SKM-1 treated with dmso at 0.1 percent for 144 hours (cell line): ENCODE measurements around the gene MASP1.
"Not testable (repeated sequence)": the region's sequence is repeated elsewhere in the genome, so short reads cannot be mapped to it uniquely, and the experiment has no call there.

Experiments
- DNase-seq: peaks from one replicate; lab custom pipeline; 2025; ENCODE audit not compliant: unreplicated experiment; lab: John Stamatoyannopoulos, UW

Gene MASP1

DNA sequence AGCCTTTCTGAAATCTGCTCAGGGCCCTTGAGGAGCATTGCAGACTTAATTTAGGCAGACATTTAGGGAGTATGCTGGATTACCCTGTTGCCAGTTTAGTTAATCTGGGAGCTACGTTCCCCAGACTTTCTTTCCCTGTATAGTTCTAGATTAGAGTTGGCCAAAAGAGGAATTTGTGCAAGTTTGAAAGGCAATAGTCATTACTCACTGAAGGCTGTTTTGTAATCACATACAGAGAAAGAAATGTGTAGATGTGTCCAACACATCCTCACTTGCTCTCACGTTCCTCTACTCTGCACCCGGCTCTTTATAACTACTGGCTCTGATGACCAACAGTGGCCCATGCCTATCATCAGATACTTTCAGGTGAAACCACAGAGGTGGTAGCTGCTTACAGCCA is 24.2 kb downstream of the MASP1 start:
- no peak for DNase-seq

DNA sequence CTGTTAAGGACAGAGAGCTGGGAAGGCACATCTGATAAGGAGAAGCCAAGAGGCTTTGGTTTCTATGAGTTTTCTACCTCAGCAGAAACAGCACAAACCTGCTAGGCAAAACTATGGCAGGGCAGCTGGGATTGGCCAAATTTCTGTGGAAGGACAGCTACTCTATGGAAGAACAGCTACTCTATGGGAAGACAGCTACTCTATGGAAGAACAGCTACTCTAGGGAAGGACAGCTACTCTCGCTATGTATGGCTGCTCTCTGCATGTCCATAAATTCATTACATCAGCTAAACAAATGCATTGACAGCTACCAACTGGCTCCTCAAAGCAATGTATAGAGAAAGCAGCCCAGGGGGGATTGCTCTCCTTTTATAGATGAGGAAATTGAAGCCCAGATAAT is 24.8 kb downstream of the MASP1 start:
- no peak for DNase-seq

DNA sequence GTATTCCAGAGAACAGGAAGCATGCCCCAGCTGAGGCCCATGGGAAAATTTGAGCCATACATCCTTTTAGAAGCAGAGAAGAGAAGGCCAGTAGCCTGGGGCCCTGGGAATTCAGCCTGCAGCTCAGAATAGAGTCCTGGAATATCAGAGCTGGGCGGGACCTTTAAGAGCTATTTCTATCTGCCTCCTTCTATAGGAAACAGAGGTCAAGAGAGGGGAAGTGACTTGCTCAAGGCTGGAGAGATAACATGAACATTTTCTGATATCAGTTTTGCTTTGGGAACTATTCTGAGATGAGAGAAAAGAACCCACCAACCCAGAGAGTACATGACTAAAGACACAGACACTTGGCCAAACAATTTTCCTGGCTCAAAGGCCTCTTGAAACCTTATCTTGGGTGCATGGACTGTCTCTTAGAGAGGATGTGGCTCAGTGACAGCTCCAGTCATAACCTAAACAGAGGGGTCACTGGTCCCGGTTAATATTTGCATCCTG is 26.0 kb downstream of the MASP1 start:
- no peak for DNase-seq

DNA sequence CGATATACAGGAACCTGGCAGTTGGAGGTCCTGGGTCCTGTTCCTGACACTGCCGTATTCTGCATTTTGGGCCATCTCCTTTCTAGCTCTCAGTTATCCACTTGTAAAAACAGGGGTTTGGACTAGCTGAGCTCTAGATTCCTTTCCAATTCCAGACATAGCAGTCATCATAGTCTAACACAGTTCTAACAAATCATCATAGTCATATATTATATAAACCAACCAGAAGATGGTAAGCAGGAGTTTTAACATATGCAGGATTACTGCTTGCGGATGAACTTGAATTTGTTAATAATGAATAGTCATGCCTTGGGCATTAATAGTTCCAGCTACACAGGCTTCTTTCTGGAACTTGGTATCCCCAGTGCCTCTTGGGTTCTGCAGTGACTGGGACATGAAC is 26.6 kb downstream of the MASP1 start:
- no peak for DNase-seq

DNA sequence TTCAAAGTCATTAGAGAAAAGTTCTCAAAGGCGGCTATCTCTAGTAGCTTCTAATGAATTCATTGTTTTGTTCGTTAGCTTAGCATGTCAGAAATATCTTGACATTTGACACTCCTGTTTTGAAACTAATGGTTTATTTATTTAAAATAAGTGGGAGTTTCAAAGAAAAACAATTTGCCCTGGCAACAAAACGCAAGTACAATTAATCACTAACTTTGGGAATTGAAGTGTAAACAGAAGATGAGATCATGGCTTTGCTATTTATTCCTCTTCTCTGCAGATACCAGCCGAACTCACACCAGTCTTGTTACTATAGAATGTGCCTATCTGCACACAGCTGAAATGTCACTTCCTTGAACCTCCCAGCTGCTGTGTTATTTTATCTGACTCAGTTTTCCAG is 27.5 kb downstream of the MASP1 start:
- DNase-seq, result no peak

DNA sequence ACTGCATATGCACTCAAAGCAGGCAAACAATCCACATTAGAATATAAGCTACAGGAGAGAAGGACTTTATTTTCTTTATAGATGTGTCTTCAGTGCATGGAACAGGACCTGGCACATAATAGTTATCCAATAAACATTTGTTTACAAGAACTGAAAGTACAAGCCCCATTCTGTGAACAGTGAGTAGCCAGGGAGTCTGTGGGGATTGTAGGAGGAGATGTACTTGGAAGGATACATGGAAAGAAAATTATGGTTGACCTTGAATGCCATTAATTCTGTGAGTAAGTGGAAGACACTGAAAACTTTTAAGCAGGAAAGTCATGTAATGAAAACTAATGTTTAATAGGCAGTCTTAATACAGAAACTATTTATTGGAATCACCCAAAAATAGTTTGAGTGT is 28.3 kb downstream of the MASP1 start:
- DNase-seq, result no peak

DNA sequence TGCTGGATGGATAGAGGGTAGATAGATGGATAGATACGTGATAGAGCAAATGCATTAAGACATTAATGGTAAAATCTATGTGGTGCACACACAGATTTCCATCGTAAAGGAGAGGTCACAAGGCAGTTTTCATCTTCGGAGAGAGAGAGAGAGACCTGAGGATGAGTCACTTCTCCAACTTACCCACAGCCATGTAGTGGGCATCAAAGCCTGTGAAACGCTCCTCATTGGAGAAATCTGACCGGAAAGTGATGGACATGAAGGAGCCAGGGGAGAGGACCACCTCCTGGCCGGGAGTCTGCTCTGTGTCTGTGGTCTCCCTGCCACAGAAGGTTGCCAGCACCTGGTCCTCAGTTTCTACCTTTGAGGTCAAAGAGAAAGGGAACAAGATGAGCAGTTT is 29.2 kb downstream of the MASP1 start:
- no peak for DNase-seq

DNA sequence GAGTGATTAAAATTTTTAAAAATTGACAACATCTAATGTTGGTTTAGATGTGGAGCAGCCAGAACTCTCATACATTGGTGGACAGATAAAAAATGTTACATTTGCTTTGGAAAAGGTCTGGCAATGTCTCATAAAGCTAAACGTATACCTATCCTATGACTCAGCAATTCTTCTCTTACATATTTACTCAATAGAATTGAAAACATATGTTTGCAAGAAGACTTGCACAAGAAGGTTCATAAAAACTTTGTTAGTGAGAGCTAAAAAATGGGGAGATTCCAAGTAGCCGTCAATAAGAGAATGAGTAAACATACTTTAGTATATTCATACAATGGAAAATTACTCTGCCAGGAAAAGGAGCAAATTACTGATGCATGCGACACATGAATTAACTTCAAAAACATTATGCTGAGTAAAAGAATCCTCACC is 30.0 kb downstream of the MASP1 start:
- DNase-seq, result no peak

DNA sequence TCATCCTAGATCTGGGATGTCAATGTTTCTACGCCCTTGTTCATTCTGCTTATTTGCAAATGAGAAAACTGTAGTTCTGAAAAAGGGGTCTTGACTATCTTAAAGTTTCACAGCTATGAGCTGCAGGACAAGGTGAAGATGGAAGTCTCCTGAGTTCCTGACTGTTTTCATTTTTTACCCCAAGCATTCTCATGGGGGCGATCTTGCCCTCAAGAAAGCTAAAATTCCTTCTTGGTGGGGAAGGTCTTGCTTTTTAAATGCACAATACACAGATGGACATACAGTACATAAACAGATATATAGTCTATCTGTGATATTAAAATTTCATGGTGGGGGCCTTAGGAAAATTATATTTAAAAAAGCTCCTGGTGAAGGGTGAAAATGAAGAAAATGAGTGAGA is 32.4 kb downstream of the MASP1 start:
- DNase-seq, result no peak

DNA sequence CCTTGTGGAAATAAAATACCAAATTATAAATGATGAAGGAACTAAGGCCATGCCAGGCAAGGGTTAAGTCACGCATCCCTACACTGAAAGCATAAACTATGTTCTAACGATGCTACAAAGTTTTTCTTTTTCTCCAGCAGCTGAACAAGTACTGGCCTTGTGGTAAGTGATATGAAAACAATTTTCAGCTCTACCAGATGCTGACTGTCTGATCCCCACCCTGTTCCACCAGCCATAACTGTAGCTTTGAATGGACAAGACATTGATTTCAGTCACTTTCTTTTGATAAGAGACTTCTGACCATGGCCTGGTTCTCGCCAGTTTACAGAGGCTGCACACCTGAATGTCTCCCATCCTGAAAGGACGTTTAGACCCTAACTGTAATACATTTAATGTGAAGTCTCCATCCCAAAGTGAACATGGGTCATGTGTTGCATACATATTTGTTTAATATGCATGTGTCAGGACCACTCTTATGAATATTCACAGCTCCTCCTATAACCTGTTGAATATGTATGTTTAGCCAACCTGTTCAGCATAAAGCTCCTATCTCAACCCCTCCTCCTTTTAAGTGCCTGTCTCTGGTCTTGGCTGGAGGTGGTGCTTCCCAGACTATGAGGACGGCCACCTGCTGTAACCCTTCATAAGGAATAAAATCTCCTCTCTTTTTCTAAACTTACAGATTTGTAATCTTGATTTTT is 33.4 kb downstream of the MASP1 start:
- DNase-seq, result no peak

DNA sequence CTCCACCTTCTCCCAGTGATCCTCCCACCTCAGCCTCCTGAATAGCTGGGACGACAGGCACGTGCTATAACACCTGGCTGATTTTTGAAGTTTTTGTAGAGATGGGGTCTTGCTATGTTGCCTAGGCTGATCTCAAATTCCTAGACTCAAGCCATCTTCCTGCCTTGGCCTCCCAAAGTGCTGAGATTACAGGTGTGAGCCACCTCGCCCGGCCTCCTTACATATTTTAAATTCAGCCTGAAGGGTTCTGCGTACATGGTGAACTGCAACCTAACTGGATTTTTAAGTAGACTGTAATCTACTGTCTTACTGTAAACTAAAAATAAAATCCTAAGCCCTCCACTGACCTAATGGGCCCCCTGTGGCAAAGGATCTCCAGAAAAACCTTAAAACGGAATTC is 34.1 kb downstream of the MASP1 start:
- no peak for DNase-seq

DNA sequence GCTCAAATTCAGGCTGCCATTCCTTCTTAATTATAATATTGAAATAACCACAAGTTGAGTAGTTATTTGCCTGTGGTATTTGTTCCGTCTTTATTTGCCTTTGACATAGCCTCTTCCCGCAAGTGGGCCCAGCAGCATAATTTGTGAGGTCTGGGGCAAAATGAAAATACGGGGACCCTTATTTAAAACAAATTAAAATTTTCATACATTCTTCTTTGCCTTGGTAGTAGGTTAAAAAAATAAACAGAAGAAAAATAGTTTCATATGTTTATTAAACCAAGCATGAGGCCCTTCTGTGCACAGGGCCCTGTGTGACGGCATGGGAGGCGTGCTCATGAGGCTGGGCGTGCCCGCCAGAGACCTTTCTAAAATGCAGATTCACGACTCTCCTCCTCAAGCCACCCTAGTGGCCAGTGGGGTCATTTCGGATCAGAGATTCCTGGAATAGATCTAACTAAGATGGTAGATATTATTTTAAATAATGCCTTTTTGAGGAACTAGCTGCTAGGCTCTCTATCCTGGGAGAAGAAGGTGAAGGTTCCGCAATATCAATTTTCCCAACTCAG is 35.4 kb downstream of the MASP1 start:
- DNase-seq, result no peak

DNA sequence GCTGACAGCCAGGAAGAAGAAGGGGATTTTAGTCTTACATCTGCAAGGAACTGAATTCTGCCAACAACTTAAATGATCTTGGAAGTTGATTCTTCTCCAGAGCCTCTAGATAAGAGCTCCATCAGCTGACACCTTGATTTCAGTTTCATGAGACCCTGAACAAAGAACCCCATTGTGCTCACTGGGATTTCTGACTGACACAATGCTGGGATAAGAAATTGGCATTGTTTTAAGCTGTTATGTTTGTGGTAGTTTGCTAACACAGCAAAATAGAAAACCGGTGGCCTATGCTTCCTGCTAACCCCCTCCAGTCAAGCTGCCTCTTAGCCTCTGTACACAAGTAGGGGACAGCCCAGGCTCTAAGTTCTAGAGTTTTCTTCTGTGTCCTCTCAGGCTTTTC is 36.2 kb downstream of the MASP1 start:
- no peak for DNase-seq

DNA sequence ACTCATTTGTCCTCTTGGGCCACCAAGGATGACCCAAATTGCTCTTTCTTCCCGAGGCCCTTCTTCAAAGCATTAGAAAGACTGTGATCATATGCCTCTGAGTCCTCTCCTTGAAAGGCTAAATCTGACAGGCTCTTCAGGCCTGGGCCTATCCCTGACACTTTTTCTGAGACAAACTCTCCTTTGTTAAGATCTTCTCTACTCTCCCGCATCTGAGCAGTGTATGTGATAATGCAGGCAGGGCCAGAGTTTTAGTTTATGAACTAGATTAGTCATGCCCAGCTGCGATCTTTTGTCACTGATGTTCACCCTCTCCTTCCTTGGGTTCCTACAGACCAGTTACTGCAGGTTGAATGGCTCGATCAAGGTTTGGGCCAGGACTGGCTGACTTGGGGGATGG is 39.2 kb downstream of the MASP1 start:
- DNase-seq, result no peak

DNA sequence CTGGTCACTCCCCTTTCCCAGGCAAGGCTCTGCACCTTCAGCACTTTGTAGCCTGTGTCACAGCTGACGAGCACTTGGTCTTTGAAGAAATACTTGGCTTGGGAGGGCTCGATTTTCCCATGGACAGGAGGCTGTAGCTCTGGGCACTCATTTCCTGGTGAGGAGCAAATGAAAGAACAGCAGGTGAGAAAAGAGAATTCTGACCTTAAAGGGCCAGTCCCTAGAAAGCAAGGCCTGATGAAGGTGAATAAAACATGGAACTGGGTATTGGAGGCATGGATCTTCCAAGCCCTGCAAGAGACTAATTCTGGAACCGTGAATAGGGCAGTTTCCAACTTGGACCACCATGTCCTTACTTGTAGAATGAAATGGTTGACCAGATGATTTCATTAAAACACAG is 39.9 kb downstream of the MASP1 start:
- DNase-seq, result no peak

DNA sequence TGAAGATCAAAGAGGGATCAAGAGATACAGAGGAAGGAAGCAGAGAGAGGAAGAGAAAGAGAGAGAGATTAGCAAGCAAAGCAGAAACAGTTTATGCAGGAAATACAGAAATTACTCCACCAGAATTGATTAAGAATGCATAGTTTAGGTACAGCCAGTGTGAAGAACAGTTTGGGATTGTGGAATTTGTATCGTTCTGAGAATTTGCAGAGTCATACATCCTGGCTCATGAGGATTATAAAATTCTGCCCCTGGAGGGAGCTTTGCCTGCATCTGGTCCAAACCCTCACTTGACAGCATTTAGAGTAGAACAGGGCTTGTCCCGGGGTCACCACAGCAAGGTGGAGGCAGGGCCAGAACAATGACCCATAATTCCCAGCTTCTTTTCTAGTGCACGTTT is 44.1 kb downstream of the MASP1 start:
- no peak for DNase-seq

DNA sequence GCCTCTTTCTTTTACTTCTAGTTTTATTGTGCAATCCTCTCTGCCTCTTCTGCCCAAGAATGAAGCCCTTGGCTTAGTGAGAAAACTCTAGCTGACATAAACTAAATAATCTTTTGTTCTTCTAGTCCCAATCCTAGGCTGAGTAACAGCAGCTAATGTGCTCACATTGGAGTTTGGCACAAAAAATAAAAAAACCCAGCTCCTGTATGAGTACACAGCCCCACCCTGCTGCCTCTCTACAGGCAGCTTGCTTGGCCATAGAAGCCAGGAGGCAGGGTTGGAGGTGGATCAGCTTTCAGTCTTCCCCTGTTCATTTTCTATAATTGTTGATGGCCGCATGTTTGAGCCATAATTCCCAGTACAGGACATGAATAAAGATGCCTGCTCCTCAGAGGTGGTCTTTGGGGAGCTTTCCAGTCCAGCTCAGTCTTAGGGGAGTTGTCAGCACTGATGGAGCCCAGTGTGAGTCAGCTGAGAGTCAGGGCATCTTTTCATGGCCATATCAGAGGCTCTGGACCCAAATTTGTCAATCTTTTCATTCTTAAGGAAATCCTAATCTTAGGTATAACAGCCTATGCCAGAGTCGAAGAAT is 47.5 kb downstream of the MASP1 start:
- DNase-seq, result no peak

DNA sequence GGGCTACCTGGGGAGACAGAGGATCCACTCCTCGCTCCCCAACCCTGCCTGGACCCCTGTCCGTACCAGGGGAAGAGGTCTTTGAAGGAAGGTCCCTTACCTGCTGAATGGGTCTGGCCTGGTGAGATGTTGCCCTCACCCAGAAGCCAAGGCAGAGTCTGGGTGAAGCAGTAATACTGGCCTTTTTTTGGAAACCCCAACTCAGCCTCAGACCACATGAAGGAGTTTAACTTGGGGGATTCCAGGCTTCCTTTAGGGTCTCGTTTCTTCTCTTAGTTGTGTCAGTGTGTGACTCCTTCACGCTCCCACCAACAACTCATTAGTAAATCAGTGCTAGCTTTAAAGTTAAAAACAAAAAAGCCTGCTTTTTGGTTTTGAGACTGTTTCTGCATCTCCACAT is 48.6 kb downstream of the MASP1 start:
- DNase-seq, result no peak

DNA sequence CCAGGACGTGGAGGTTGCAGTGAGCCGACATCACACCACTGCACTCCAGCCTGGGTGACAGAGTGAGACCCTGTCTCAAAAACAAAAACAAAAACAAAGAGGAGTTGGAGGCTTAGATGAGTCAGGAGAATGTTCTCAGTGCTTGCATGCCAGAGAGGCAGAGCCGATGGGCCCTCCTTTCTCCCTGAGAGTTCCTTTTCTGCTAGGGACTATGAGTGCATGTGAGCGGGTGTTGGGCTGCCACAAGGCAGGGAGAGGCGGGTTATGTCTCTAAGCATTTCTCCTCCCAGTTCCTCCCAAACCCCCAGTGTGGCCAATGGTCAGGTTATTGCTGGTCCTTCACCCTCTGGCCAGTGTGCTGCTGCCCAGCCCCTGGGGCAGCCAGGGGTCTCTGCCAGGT is 49.1 kb downstream of the MASP1 start:
- DNase-seq, result no peak

DNA sequence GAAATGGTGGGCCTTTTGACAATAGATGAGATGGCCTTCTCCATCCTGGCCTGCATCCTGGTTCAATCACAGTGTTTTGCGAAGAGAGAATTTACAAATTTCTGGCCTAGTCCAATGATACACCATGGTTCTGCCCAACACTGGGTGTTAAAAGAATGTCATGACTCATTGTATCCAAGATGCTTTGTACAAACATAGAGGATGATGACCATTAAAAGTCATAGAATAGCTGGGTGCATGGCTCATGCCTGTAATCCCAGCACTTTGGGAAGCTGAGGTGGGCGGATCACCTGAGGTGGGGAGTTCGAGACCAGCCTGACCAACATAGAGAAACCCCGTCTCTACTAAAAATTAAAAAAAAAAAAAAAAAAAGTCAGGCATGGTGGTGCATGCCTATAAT is 52.7 kb downstream of the MASP1 start:
- not testable (repeated sequence) for DNase-seq

DNA sequence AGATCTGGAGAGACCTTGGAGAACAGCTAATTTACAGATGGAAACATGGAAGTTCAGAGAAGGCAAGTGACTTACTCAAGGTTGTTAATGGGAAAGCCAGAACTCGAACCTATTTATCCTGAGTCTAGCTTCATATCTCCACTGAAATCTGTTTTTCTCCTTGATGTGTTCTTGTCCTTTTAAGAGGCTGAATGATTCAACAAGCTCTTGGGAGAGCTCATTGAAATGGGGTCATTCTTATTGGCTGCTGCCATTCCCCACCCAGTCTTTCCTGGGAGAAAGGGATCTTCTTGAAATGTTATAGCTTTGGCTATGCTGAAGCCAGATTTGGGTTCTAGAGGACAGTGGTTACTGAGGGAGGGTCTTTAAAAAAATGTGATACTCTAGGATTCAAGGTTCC is 53.3 kb downstream of the MASP1 start:
- DNase-seq, result no peak

DNA sequence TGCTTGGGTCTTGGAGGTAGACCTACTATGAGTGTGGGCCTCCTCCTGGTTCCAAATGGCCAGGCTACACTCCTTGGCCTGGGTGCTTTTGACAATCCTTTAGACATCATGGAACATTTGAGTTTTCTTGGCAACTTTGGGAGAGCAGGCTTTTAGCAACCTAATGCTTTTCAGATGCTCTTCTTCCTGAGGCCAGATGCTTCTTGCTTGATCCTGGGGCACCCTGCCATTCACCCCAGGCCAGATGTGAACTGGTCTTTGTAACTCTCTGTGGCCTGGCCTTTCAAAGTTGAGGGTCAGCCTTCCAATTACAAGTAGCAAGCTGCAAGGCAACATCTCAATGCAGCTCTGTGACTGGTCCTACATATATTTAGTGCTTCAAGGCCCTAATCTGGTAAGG is 53.8 kb downstream of the MASP1 start:
- DNase-seq, result no peak

DNA sequence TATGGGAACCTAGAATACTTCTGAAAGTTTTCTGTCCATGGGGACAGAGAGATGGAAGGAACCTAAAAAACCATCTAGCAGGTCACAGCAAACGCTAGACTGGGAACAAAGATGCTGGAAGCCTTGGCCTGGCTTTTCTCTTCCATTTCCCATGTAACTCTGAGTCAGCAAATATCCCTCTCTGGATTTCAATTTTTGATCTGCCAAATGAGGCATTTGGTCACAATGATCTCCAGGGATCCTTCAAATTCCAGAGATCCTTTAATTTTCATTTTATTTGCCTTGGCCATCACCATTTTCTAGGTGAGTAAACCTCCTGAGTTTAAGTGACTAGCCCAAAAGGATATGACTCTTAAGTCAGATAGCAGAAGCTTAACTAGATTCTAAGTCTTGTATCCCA is 54.6 kb downstream of the MASP1 start:
- DNase-seq, result no peak
